ENCODE measurements around the gene RPL10. TPM values are rescaled to one million over a fixed set of nuclear protein-coding genes. Genes with fewer than 3 reads are reported as not detected.

The RPL10 gene
- total and polyA plus RNA-seq, 9 of the 15 experiments (the other 6 are each of a cell fraction or from before 2014, with no cell fraction given) = 3,774 to 7,600 (median 5,014) TPM

DNA sequence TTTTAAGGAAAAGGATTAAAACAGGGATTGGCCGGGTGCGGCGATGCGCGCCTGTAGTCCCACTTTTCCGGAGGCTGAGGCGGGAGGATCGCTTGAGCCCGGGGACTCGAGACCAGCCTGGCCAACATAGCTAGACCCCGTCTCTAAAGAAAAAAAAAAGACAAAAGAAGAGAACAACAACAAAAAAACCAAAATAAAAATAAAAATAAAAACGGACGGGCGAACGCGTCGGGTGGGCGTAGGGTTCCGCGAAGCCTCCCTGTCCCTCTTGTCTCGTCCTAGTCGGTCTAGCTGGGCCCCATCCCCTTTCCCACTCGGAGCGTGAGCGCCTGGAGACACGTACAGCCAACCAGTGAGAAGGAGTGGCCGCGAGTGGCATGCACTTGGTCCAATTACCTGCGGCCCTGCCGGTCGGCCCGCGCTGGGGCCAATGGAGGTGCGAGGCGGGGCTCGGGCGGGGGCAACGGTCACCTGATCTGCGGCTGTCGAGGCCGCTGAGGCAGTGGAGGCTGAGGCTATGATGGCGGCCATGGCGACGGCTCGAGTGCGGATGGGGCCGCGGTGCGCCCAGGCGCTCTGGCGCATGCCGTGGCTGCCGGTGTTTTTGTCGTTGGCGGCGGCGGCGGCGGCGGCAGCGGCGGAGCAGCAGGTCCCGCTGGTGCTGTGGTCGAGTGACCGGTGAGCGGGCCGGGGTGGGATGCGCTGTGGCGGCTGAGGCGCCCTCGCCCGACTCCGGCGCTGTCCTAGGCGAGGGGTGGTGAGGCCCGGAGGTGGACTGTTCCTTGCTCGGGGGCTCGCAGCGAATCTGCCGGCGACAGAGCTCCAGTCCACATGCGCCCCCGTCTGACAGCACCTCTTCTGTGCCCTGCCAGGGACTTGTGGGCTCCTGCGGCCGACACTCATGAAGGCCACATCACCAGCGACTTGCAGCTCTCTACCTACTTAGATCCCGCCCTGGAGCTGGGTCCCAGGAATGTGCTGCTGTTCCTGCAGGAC lies 30.3 kb downstream of the RPL10 start, which contains the start of gene ATP6AP1 (continued):
- TF ChIP-seq E4F1 (CRISPR knock-in tag; IDR thresholded peaks at IDR 0.05; ENCODE audit: borderline replicate concordance) (no peak), RBM14 (IDR thresholded peaks at IDR 0.05; ENCODE audit: borderline replicate concordance, insufficient read depth, low read depth, low read length) (no peak), SUPT5H (IDR thresholded peaks at IDR 0.05) (peak; percentile 52; the same call in 1 of the 2 replicates), JUNB (CRISPR knock-in tag; conservative IDR thresholded peaks at IDR 0.05) (no peak), ZBTB12 (CRISPR knock-in tag; IDR thresholded peaks at IDR 0.05) (no peak), XRCC4 (IDR thresholded peaks at IDR 0.05; ENCODE audit: extremely low read depth, insufficient read depth, insufficient read length) (no peak), U2AF2 (optimal IDR thresholded peaks at IDR 0.05; ENCODE audit: low read depth, low read length) (no peak), MYC (IDR thresholded peaks at IDR 0.05; ENCODE audit: low read depth, low read length) (peak; percentile 47; the same call in 1 of the 2 replicates), MYC (CRISPR knock-in tag; IDR thresholded peaks at IDR 0.05; ENCODE audit: borderline replicate concordance, low read depth) (no peak), ZNF518B (CRISPR knock-in tag; IDR thresholded peaks at IDR 0.05) (no peak), TEAD4 (IDR thresholded peaks at IDR 0.05; ENCODE audit: low read length) (no peak), TEAD4 (CRISPR knock-in tag; IDR thresholded peaks at IDR 0.05; ENCODE audit: borderline replicate concordance) (no peak), FOXJ3 (CRISPR knock-in tag; IDR thresholded peaks at IDR 0.05) (no peak), GTF2A2 (tag; IDR thresholded peaks at IDR 0.05) (no peak), MAFF (IDR thresholded peaks at IDR 0.05; ENCODE audit: low read length) (no peak)
- TF ChIP-seq, protein P1, sequence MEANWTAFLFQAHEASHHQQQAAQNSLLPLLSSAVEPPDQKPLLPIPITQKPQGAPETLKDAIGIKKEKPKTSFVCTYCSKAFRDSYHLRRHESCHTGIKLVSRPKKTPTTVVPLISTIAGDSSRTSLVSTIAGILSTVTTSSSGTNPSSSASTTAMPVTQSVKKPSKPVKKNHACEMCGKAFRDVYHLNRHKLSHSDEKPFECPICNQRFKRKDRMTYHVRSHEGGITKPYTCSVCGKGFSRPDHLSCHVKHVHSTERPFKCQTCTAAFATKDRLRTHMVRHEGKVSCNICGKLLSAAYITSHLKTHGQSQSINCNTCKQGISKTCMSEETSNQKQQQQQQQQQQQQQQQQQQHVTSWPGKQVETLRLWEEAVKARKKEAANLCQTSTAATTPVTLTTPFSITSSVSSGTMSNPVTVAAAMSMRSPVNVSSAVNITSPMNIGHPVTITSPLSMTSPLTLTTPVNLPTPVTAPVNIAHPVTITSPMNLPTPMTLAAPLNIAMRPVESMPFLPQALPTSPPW (CRISPR knock-in tag; IDR thresholded peaks at IDR 0.05) = peak; percentile 90
- TF ChIP-seq, protein P2, sequence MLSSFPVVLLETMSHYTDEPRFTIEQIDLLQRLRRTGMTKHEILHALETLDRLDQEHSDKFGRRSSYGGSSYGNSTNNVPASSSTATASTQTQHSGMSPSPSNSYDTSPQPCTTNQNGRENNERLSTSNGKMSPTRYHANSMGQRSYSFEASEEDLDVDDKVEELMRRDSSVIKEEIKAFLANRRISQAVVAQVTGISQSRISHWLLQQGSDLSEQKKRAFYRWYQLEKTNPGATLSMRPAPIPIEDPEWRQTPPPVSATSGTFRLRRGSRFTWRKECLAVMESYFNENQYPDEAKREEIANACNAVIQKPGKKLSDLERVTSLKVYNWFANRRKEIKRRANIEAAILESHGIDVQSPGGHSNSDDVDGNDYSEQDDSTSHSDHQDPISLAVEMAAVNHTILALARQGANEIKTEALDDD (IDR thresholded peaks at IDR 0.05) = no peak

Data from K562 (cell line).